ENCODE results near the gene VARS2. TPM values are rescaled to one million over a fixed set of nuclear protein-coding genes. Genes with fewer than 3 reads are reported as not detected.

The VARS2 gene
- polyA plus RNA-seq, 1 donor (not counting 4 experiments of a cell fraction or from before 2014, with no cell fraction given), result 13.8 TPM

DNA sequence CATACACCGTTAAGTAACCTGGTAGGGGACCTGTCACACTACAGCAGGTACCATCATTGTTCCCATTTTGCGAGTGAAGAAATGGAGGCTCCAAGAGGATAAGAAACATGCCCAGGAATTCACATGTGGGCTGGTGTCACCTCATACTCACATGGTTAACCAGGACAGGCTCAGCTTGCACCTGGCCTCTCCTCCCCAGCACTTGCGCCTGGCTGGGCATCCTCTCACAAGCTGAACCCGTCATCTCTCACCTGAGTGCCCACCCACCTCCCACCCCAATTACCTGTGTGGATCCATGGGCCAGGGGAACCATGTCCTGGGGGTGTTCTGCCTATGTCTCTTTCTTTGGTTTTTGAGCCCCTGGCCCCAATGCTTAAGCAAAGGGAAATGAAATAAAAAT, 16.5 kb downstream of the VARS2 start:
- Histone ChIP-seq H3K4me3 (ENCODE audit: control insufficient read depth in 2 of 3, extremely low read depth in 1 of 3, insufficient read depth in 2 of 3, low read depth in 1 of 3, low read length in 3 of 3) (no peak overlapping the region), H3K4me2 (ENCODE audit: control insufficient read depth, extremely low read depth, insufficient read depth, low read depth, low read length) (no peak overlapping the region), H3K27ac (ENCODE audit: control insufficient read depth, insufficient read depth, low read length) (no peak overlapping the region), H3K9ac (ENCODE audit: control insufficient read depth, extremely low read depth, insufficient read depth, low read length) (no peak overlapping the region), H3K79me2 (ENCODE audit: control insufficient read depth, insufficient read depth, low read length) (no peaks in the 10 kb centered on the region), H2AFZ (ENCODE audit: control insufficient read depth, low read length) (no peak overlapping the region), H4K20me1 (ENCODE audit: control insufficient read depth, extremely low read depth, insufficient read depth, low read length) (no peaks in the 10 kb centered on the region), H3K9me3 (ENCODE audit: control insufficient read depth, low read depth, low read length) (no peaks in the 10 kb centered on the region), H3K36me3 (ENCODE audit: control insufficient read depth in 2 of 2, extremely low read depth in 1 of 2, insufficient read depth in 2 of 2, low read length in 2 of 2) (peaks cover 6 to 10% of the 10 kb centered on the region in 2 experiments), H3K4me1 (ENCODE audit: control insufficient read depth, extremely low read depth, insufficient read depth, low read length) (peaks cover 15% of the 10 kb centered on the region), H3K27me3 (ENCODE audit: control insufficient read depth, extremely low read depth, insufficient read depth, low read length) (no peaks in the 10 kb centered on the region), H3K9me1 (ENCODE audit: control insufficient read depth, extremely low read depth, insufficient read depth, low read length) (peaks cover 2% of the 10 kb centered on the region)
- FAIRE-seq (no peak), DNase-seq (ENCODE audit: low read depth, low spot score) (no peak)
- TF ChIP-seq EZH2 (IDR thresholded peaks at IDR 0.05; ENCODE audit: low read length), result no peak
- TF ChIP-seq, protein P1, sequence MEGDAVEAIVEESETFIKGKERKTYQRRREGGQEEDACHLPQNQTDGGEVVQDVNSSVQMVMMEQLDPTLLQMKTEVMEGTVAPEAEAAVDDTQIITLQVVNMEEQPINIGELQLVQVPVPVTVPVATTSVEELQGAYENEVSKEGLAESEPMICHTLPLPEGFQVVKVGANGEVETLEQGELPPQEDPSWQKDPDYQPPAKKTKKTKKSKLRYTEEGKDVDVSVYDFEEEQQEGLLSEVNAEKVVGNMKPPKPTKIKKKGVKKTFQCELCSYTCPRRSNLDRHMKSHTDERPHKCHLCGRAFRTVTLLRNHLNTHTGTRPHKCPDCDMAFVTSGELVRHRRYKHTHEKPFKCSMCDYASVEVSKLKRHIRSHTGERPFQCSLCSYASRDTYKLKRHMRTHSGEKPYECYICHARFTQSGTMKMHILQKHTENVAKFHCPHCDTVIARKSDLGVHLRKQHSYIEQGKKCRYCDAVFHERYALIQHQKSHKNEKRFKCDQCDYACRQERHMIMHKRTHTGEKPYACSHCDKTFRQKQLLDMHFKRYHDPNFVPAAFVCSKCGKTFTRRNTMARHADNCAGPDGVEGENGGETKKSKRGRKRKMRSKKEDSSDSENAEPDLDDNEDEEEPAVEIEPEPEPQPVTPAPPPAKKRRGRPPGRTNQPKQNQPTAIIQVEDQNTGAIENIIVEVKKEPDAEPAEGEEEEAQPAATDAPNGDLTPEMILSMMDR (optimal IDR thresholded peaks at IDR 0.05 in 1 of 3, IDR thresholded peaks at IDR 0.05 in 1 of 3, conservative IDR thresholded peaks at IDR 0.05 in 1 of 3; ENCODE audit: extremely low read depth in 1 of 3, insufficient read depth in 2 of 3, low read length in 3 of 3), result no peak
- dilution Hi-C loops (cut with MboI; ENCODE audit: extremely low pct_ligation_motif_present, low sequenced_read_pairs), result loop anchor here (25.0 kb wide), 1 partner anchor 132 kb away; no protein-coding TSS in a partner anchor

DNA sequence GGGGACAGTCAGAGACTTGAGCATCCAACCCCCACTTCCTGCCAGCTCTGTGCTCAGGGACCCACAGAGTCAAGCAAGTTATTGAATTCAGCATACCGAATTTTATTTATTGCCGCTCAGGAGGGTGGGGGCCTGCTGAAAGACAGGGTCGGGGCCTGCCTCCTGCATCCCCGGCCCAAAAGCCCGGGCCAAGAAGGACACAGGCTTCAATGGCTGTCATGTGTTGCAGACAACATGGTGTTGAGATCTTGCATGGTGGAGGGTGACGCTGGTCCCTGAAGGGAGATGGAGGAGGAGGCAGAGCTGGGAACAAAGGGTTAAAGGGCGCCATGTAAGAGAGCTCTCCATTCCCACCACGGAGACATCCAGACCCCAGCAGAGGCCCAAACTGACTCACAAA, 17.2 kb downstream of the VARS2 start:
- Histone ChIP-seq H3K27ac (ENCODE audit: control insufficient read depth, insufficient read depth, low read length) (no peak overlapping the region), H3K27me3 (ENCODE audit: control insufficient read depth, extremely low read depth, insufficient read depth, low read length) (no peaks in the 10 kb centered on the region)

More for the DNA sequence above, 17.2 kb downstream of the VARS2 start:
- FAIRE-seq, result no peak
- Histone ChIP-seq H3K9me3 (ENCODE audit: control insufficient read depth, low read depth, low read length) (no peaks in the 10 kb centered on the region), H3K9me1 (ENCODE audit: control insufficient read depth, extremely low read depth, insufficient read depth, low read length) (peaks cover 2% of the 10 kb centered on the region), H3K4me2 (ENCODE audit: control insufficient read depth, extremely low read depth, insufficient read depth, low read depth, low read length) (no peak overlapping the region), H4K20me1 (ENCODE audit: control insufficient read depth, extremely low read depth, insufficient read depth, low read length) (no peaks in the 10 kb centered on the region), H3K79me2 (ENCODE audit: control insufficient read depth, insufficient read depth, low read length) (no peaks in the 10 kb centered on the region), H3K4me1 (ENCODE audit: control insufficient read depth, extremely low read depth, insufficient read depth, low read length) (peaks cover 12% of the 10 kb centered on the region), H3K4me3 (ENCODE audit: control insufficient read depth in 2 of 3, extremely low read depth in 1 of 3, insufficient read depth in 2 of 3, low read depth in 1 of 3, low read length in 3 of 3) (no peak overlapping the region), H3K9ac (ENCODE audit: control insufficient read depth, extremely low read depth, insufficient read depth, low read length) (no peak overlapping the region), H3K36me3 (ENCODE audit: control insufficient read depth in 2 of 2, extremely low read depth in 1 of 2, insufficient read depth in 2 of 2, low read length in 2 of 2) (peaks cover 2 to 4% of the 10 kb centered on the region in 2 experiments), H2AFZ (ENCODE audit: control insufficient read depth, low read length) (no peak overlapping the region)
- TF ChIP-seq, protein P1 (optimal IDR thresholded peaks at IDR 0.05 in 1 of 3, IDR thresholded peaks at IDR 0.05 in 1 of 3, conservative IDR thresholded peaks at IDR 0.05 in 1 of 3; ENCODE audit: extremely low read depth in 1 of 3, insufficient read depth in 2 of 3, low read length in 3 of 3), result no peak
- no peak for TF ChIP-seq EZH2 (IDR thresholded peaks at IDR 0.05; ENCODE audit: low read length)
- dilution Hi-C loops (cut with MboI; ENCODE audit: extremely low pct_ligation_motif_present, low sequenced_read_pairs), result loop anchor here (25.0 kb wide), 1 partner anchor 131 kb away; no protein-coding TSS in a partner anchor
- no peak for DNase-seq (ENCODE audit: low read depth, low spot score)

Data from keratinocyte (primary cell).